ENCODE data around the gene NRN1L.

The NRN1L gene

GRCh38 chr16:67934306-67935100 lies 49.8 kb downstream of the NRN1L start:
- in situ Hi-C loops (cut with MboI; ENCODE audit: low sequenced_read_pairs): no loop called here

GRCh38 chr16:67935101-67935401 lies 50.4 kb downstream of the NRN1L start:
- in situ Hi-C loops (cut with MboI; ENCODE audit: low sequenced_read_pairs): no loop called here

- in situ Hi-C loops (cut with MboI; ENCODE audit: low sequenced_read_pairs): no loop called here
Observed at GRCh38 chr16:67935402-67936123, 50.9 kb downstream of the NRN1L start.
